ENCODE measurements around the gene CSNK1E.

CSNK1E gene

GRCh38 chr22:38327396-38327795, 10.2 kb upstream of the CSNK1E start:
- no peak for DNase-seq

- no peak for DNase-seq
Observed at GRCh38 chr22:38325587-38325986, 8.4 kb upstream of the CSNK1E start.

GRCh38 chr22:38320605-38321402, 3.6 kb upstream of the CSNK1E start:
- DNase-seq: no peak

- DNase-seq: no peak
Observed at GRCh38 chr22:38318792-38319773, 1.9 kb upstream of the CSNK1E start.

GRCh38 chr22:38317995-38318715, 922 bp upstream of the CSNK1E start:
- DNase-seq: peak; percentile 95

GRCh38 chr22:38316364-38317121, 690 bp downstream of the CSNK1E start:
- DNase-seq: peak; percentile 88

GRCh38 chr22:38315823-38316363, 1.3 kb downstream of the CSNK1E start:
- DNase-seq: peak; percentile 71

GRCh38 chr22:38314933-38315822, 2.1 kb downstream of the CSNK1E start:
- DNase-seq: peak; percentile 51

- no peak for DNase-seq
Observed at GRCh38 chr22:38314051-38314932, 2.9 kb downstream of the CSNK1E start.

GRCh38 chr22:38313384-38313955, 3.8 kb downstream of the CSNK1E start:
- DNase-seq: no peak

- peak; percentile 80 for DNase-seq
Observed at GRCh38 chr22:38312261-38312800, 4.9 kb downstream of the CSNK1E start.

- no peak for DNase-seq
Observed at GRCh38 chr22:38311323-38311620, 6.0 kb downstream of the CSNK1E start.

- DNase-seq: no peak
Observed at GRCh38 chr22:38310518-38311322, 6.5 kb downstream of the CSNK1E start.

- DNase-seq: no peak
Observed at GRCh38 chr22:38309614-38310517, 7.4 kb downstream of the CSNK1E start.

GRCh38 chr22:38308791-38309498, 8.3 kb downstream of the CSNK1E start:
- DNase-seq: no peak
